ENCODE results near the gene RASGRP2. TPM values are rescaled to one million over a fixed set of nuclear protein-coding genes. Genes with fewer than 3 reads are reported as not detected.

The RASGRP2 gene
- total and polyA plus RNA-seq, 2 of the 8 experiments (the other 6 are each of a cell fraction or from before 2014, with no cell fraction given), result 40.6 to 45.7 TPM

- FAIRE-seq (no peak), DNase-seq (ENCODE audit: low read depth in 1 of 2, low spot score in 2 of 2) (no peak)
- 42% methylated on average over 8 of the region's 13 CpGs; no CpG with 5 or more reads in 1 of the 2 experiments for WGBS, 2 experiments (ENCODE audit: extremely low coverage in 1 of 2, insufficient coverage in 1 of 2, insufficient read length in 1 of 2, insufficient replicate concordance in 2 of 2, low coverage in 1 of 2, low lambda C conversion rate in 2 of 2, missing lambda C conversion rate in 1 of 2)
- Histone ChIP-seq H3K27ac (ENCODE audit: low read depth, low read length) (no peak overlapping the region), H4K91ac (replicated peaks; ENCODE audit: insufficient read length, low read length) (no peak overlapping the region), H2AK5ac (ENCODE audit: low read depth, low read length) (no peak overlapping the region), H3K79me1 (ENCODE audit: low read depth, low read length) (no peaks in the 10 kb centered on the region), H2BK5ac (ENCODE audit: low read depth, low read length) (no peak overlapping the region), H3K18ac (ENCODE audit: extremely low read depth, low read length) (no peak overlapping the region; the same call in 1 of the 2 replicates), H3K4me1 (replicated peaks in 1 of 4; ENCODE audit: control insufficient read depth in 3 of 4, insufficient read depth in 4 of 4, low read length in 3 of 4) (peaks cover 0 to 4% (median 0%) of the 10 kb centered on the region in 4 experiments; a peak in 3 of 7 replicates), H3K4me2 (ENCODE audit: insufficient read depth in 1 of 2, low read depth in 2 of 2, low read length in 2 of 2) (peak overlapping the region in 1 of 2 experiments; percentile 18; a peak in 3 of 4 replicates), H2BK120ac (replicated peaks; ENCODE audit: low read depth, low read length) (no peak overlapping the region), H3K79me2 (ENCODE audit: control insufficient read depth in 1 of 2, insufficient read depth in 2 of 2, low read length in 2 of 2) (no peaks in the 10 kb centered on the region), H2BK12ac (ENCODE audit: low read depth, low read length) (no peak overlapping the region), H2AFZ (ENCODE audit: low read length) (no peak overlapping the region), H3K4me3 (ENCODE audit: extremely low read depth in 1 of 4, insufficient read depth in 2 of 4, low read depth in 3 of 4, low read length in 4 of 4) (peak overlapping the region in 1 of 4 experiments; percentile 39; a peak in 2 of 8 replicates), H3K23me2 (ENCODE audit: low read depth, low read length) (0 out of 2 replicates have a peak, but pooled peaks cover 2% of the 10 kb centered on the region), H3K27me3 (replicated peaks in 1 of 4; ENCODE audit: control insufficient read depth in 3 of 4, extremely low read depth in 1 of 4, insufficient read depth in 3 of 4, low read length in 3 of 4) (peaks cover 0 to 2% (median under 1%) of the 10 kb centered on the region in 4 experiments; a peak in 3 of 7 replicates), H3K9me3 (ENCODE audit: insufficient read depth in 2 of 2, low read depth in 1 of 2, low read length in 1 of 2) (no peaks in the 10 kb centered on the region), H4K5ac (ENCODE audit: insufficient read length, low read depth, low read length) (no peak overlapping the region), H3K23ac (ENCODE audit: insufficient read length) (no peak overlapping the region), H3K56ac (replicated peaks; ENCODE audit: insufficient read length, low read depth, low read length) (no peak overlapping the region), H3K4ac (replicated peaks; ENCODE audit: insufficient read length, low read depth, low read length) (no peak overlapping the region), H2BK20ac (ENCODE audit: low read length) (no peak overlapping the region), H3K9ac (replicated peaks in 1 of 4; ENCODE audit: extremely low read depth in 1 of 4, low read depth in 3 of 4, low read length in 3 of 4) (no peak overlapping the region), H4K20me1 (replicated peaks in 1 of 2; ENCODE audit: control insufficient read depth in 1 of 2, insufficient read depth in 2 of 2, low read length in 2 of 2) (no peaks in the 10 kb centered on the region), H2BK15ac (ENCODE audit: low read length) (no peak overlapping the region), H3K14ac (ENCODE audit: insufficient read length) (no peak overlapping the region), H4K8ac (ENCODE audit: extremely low read depth, insufficient read depth, low read length) (no peak overlapping the region), H3K36me3 (ENCODE audit: control insufficient read depth in 2 of 4, insufficient read depth in 4 of 4, low read length in 3 of 4) (no peaks in the 10 kb centered on the region)
- CTCF ChIA-PET (ENCODE audit: partially characterized antibody), result interaction anchor here (1.0 to 4.0 kb wide), 4 partner anchors 12 to 95 kb away, joined by 3 to 29 read pairs (median 8); no protein-coding TSS in a partner anchor
- POLR2A ChIA-PET (ENCODE audit: partially characterized antibody), result interaction anchor here (1.8 kb wide), 1 partner anchor 34 kb away, joined by 5 read pairs; no protein-coding TSS in a partner anchor
- TF ChIP-seq HDAC6 (IDR thresholded peaks at IDR 0.05; ENCODE audit: low read depth, low read length) (no peak), MAFK (IDR thresholded peaks at IDR 0.05; ENCODE audit: low read depth, low read length) (0 out of 2 replicates have a peak, but pooled peaks have one; percentile 25), SIRT6 (IDR thresholded peaks at IDR 0.05; ENCODE audit: low read length) (no peak), RBBP5 (IDR thresholded peaks at IDR 0.05; ENCODE audit: borderline replicate concordance, low read depth, low read length) (no peak), FOSL1 (IDR thresholded peaks at IDR 0.05; ENCODE audit: insufficient read depth, low read depth, low read length) (no peak), JUN (IDR thresholded peaks at IDR 0.05; ENCODE audit: low read depth, low read length) (no peak), CHD1 (IDR thresholded peaks at IDR 0.05; ENCODE audit: low read depth, low read length) (no peak), CEBPB (IDR thresholded peaks at IDR 0.05; ENCODE audit: low read depth, low read length) (no peak)
Measured at GRCh38 chr11:64692764-64693331, 51.1 kb downstream of the RASGRP2 start.
